Measurements from ENCODE around the gene CDKN3.
A peak's percentile ranks its signal among the peaks of the same experiment; 100 is the strongest.
"Not testable (repeated sequence)": the region's sequence is repeated elsewhere in the genome, so short reads cannot be mapped to it uniquely, and the experiment has no call there.

CDKN3 gene

GRCh38 chr14:54425068-54425467 lies 28.3 kb downstream of the CDKN3 start:
- no peak for DNase-seq

GRCh38 chr14:54425537-54426274 lies 28.9 kb downstream of the CDKN3 start:
- no peak for DNase-seq

- DNase-seq, result no peak
These were observed 31.1 kb downstream of the CDKN3 start for GRCh38 chr14:54427871-54428270.

GRCh38 chr14:54428527-54428926 lies 31.7 kb downstream of the CDKN3 start:
- DNase-seq, result no peak

GRCh38 chr14:54435500-54435981 lies 38.7 kb downstream of the CDKN3 start:
- DNase-seq, result no peak

- not testable (repeated sequence) for DNase-seq
These were observed 41.1 kb downstream of the CDKN3 start for GRCh38 chr14:54437954-54438353.

- no peak for DNase-seq
These were observed 41.9 kb downstream of the CDKN3 start for GRCh38 chr14:54438703-54439102.

GRCh38 chr14:54440037-54440436 lies 43.2 kb downstream of the CDKN3 start:
- no peak for DNase-seq

- no peak for DNase-seq
These were observed 43.7 kb downstream of the CDKN3 start for GRCh38 chr14:54440476-54440872.

GRCh38 chr14:54440873-54441868 lies 44.4 kb downstream of the CDKN3 start, which contains the start of gene CNIH1:
Gene CNIH1, minus strand, starts transcription at chr14:54441374. Its CDS starts 47 bp downstream, at chr14:54441327.
- peak; percentile 97 for DNase-seq

- DNase-seq, result not testable (repeated sequence)
These were observed 46.2 kb downstream of the CDKN3 start for GRCh38 chr14:54442961-54443360.

GRCh38 chr14:54443981-54444380 lies 47.2 kb downstream of the CDKN3 start:
- no peak for DNase-seq

GRCh38 chr14:54444681-54445080 lies 47.9 kb downstream of the CDKN3 start:
- DNase-seq, result no peak

GRCh38 chr14:54446161-54446693 lies 49.4 kb downstream of the CDKN3 start:
- DNase-seq, result no peak

- no peak for DNase-seq
These were observed 50.5 kb downstream of the CDKN3 start for GRCh38 chr14:54447231-54447692.

GRCh38 chr14:54450535-54450934 lies 53.7 kb downstream of the CDKN3 start:
- DNase-seq, result no peak

- DNase-seq, result no peak
These were observed 54.4 kb downstream of the CDKN3 start for GRCh38 chr14:54451121-54451601.

GRCh38 chr14:54451961-54452360 lies 55.2 kb downstream of the CDKN3 start:
- no peak for DNase-seq

- no peak for DNase-seq
These were observed 56.4 kb downstream of the CDKN3 start for GRCh38 chr14:54453252-54453651.

- not testable (repeated sequence) for DNase-seq
These were observed 57.2 kb downstream of the CDKN3 start for GRCh38 chr14:54453990-54454389.

GRCh38 chr14:54455363-54455762 lies 58.6 kb downstream of the CDKN3 start:
- no peak for DNase-seq

GRCh38 chr14:54456820-54457608 lies 60.2 kb downstream of the CDKN3 start:
- DNase-seq, result not testable (repeated sequence)

Measured in activated T-cell treated with anti-CD3 and anti-CD28 coated beads, Interleukin-2, amount 50 U/mL, for 48 hours (primary cell).